WTC11 (cell line): ENCODE measurements around the gene EIF4G3. TPM values are rescaled to one million over a fixed set of nuclear protein-coding genes. Genes with fewer than 3 reads are reported as not detected.

Source experiments
- ATAC-seq: fragments of 200-7000 bp; cut with Tn5 transposase; 2 replicates; pipeline ENCODE4 v1.10.0; 2021; ENCODE audit warnings: mild to moderate bottlenecking, moderate library complexity
- CTCF ChIA-PET: fragments of 300-600 bp; sonication (Branson Sonifier 250); formaldehyde crosslinking; loops from one replicate; lab custom pipeline; 2021; ENCODE audit warnings: antibody characterized with exemption; lab: Charles Lee
- POLR2A ChIA-PET: fragments of 350-600 bp; sonication (Branson Sonifier 250); formaldehyde crosslinking; loops from one replicate; lab custom pipeline; 2021; ENCODE audit warnings: antibody characterized with exemption; lab: Charles Lee
- DNase-seq: peaks from one replicate; pipeline ENCODE4 v3.0.0; 2021; ENCODE audit warnings: low spot score
- H3K27ac Mint-ChIP-seq: 2 replicates; pipeline ENCODE4 v1.8.0; 2021; ENCODE audit warnings: mixed read lengths
- H3K27me3 Mint-ChIP-seq: 2 replicates; pipeline ENCODE4 v1.8.0; 2021; ENCODE audit warnings: low read depth, mild to moderate bottlenecking, moderate library complexity, mixed read lengths
- H3K36me3 Mint-ChIP-seq: 2 replicates; pipeline ENCODE4 v1.8.0; 2021; ENCODE audit warnings: mixed read lengths
- H3K4me1 Mint-ChIP-seq: 2 replicates; pipeline ENCODE4 v1.8.0; 2022; ENCODE audit warnings: mixed read lengths
- H3K4me3 Mint-ChIP-seq: 2 replicates; pipeline ENCODE4 v1.8.0; 2021; ENCODE audit warnings: mild to moderate bottlenecking, moderate library complexity, mixed read lengths
- H3K9me3 Mint-ChIP-seq: 2 replicates; pipeline ENCODE4 v1.8.0; 2021; ENCODE audit warnings: mixed read lengths
- AFF4 ChIP-seq: sonication (generic); formaldehyde crosslinking; IDR thresholded peaks from 2 replicates; pipeline ENCODE4 v1.8.1; 2023; ENCODE audit warnings: mild to moderate bottlenecking, missing genetic modification reagents, borderline replicate concordance
- AR ChIP-seq: fragments of 250-450 bp; sonication (Bioruptor Pico); IDR thresholded peaks from 2 replicates; pipeline ENCODE4 v1.9.0; 2021; ENCODE audit warnings: mild to moderate bottlenecking
- E2F1 ChIP-seq: sonication (generic); formaldehyde crosslinking; IDR thresholded peaks from 2 replicates; pipeline ENCODE4 v1.8.0; 2022; ENCODE audit warnings: mild to moderate bottlenecking, missing genetic modification reagents
- ETV6 ChIP-seq: sonication (generic); formaldehyde crosslinking; IDR thresholded peaks from 2 replicates; pipeline ENCODE4 v1.8.1; 2022; ENCODE audit warnings: mild to moderate bottlenecking, missing genetic modification reagents
- FOXK1 ChIP-seq: sonication (generic); formaldehyde crosslinking; IDR thresholded peaks from 2 replicates; pipeline ENCODE4 v1.8.0; 2022; ENCODE audit warnings: mild to moderate bottlenecking, moderate library complexity, missing genetic modification reagents
- FOXP1 ChIP-seq: sonication (generic); formaldehyde crosslinking; IDR thresholded peaks from 2 replicates; pipeline ENCODE4 v1.8.0; 2022; ENCODE audit warnings: missing genetic modification reagents, mild to moderate bottlenecking, moderate library complexity, borderline replicate concordance
- GABPB1 ChIP-seq: sonication (generic); formaldehyde crosslinking; IDR thresholded peaks from 2 replicates; pipeline ENCODE4 v1.8.1; 2023; ENCODE audit warnings: mild to moderate bottlenecking, missing genetic modification reagents
- HMGA2 ChIP-seq: fragments of 250-450 bp; sonication (Bioruptor Pico); IDR thresholded peaks from 2 replicates; pipeline ENCODE4 v1.4.0; 2021; ENCODE audit warnings: mild to moderate bottlenecking, moderate library complexity
- IRF1 ChIP-seq: sonication (generic); formaldehyde crosslinking; IDR thresholded peaks from 2 replicates; pipeline ENCODE4 v1.8.0; 2023; ENCODE audit warnings: missing genetic modification reagents
- JAZF1 ChIP-seq: fragments of 250-450 bp; sonication (Bioruptor Pico); IDR thresholded peaks from 2 replicates; pipeline ENCODE4 v1.9.0; 2021; ENCODE audit warnings: moderate library complexity, mild to moderate bottlenecking, inconsistent platforms
- JUN ChIP-seq: sonication (generic); formaldehyde crosslinking; IDR thresholded peaks from 2 replicates; pipeline ENCODE4 v1.8.0; 2023; ENCODE audit warnings: mild to moderate bottlenecking, missing genetic modification reagents
- KAT7 ChIP-seq: sonication (generic); formaldehyde crosslinking; IDR thresholded peaks from 2 replicates; pipeline ENCODE4 v1.8.1; 2023; ENCODE audit warnings: missing genetic modification reagents, mild to moderate bottlenecking, borderline replicate concordance
- MYBL2 ChIP-seq: sonication (generic); formaldehyde crosslinking; IDR thresholded peaks from 2 replicates; pipeline ENCODE4 v1.8.1; 2023; ENCODE audit warnings: mild to moderate bottlenecking, moderate library complexity, missing genetic modification reagents
- NFE2L1 ChIP-seq: sonication (generic); formaldehyde crosslinking; IDR thresholded peaks from 2 replicates; pipeline ENCODE4 v1.8.1; 2023; ENCODE audit warnings: missing genetic modification reagents
- NFYB ChIP-seq: sonication (generic); formaldehyde crosslinking; conservative IDR thresholded peaks from 2 replicates; pipeline ENCODE4 v1.8.0; 2022; ENCODE audit warnings: low read depth, missing genetic modification reagents
- PRRX2 ChIP-seq: fragments of 250-450 bp; sonication (Bioruptor Pico); IDR thresholded peaks from 2 replicates; pipeline ENCODE4 v1.8.0; 2021; ENCODE audit warnings: mild to moderate bottlenecking
- SMAD3 ChIP-seq: sonication (generic); formaldehyde crosslinking; IDR thresholded peaks from 2 replicates; pipeline ENCODE4 v1.8.0; 2022; ENCODE audit warnings: missing genetic modification reagents, mild to moderate bottlenecking, borderline replicate concordance
- TEAD4 ChIP-seq: sonication (generic); formaldehyde crosslinking; IDR thresholded peaks from 2 replicates; pipeline ENCODE4 v1.8.0; 2022; ENCODE audit warnings: mild to moderate bottlenecking, missing genetic modification reagents
- ZNF232 ChIP-seq: sonication (generic); formaldehyde crosslinking; IDR thresholded peaks from 2 replicates; pipeline ENCODE4 v1.8.0; 2022; ENCODE audit warnings: mild to moderate bottlenecking, missing genetic modification reagents
- ZNF423 ChIP-seq: fragments of 250-450 bp; sonication (Bioruptor Pico); IDR thresholded peaks from 2 replicates; pipeline ENCODE4 v2.1.2; 2022; ENCODE audit warnings: mild to moderate bottlenecking, moderate library complexity
- ZNF425 ChIP-seq: fragments of 250-450 bp; sonication (Bioruptor Pico); conservative IDR thresholded peaks from 2 replicates; pipeline ENCODE4 v1.9.0; 2021; ENCODE audit warnings: mild to moderate bottlenecking
- total RNA-seq: library from RNA; stranded (reverse); gene quantifications from 3 replicates; pipeline ENCODE4 v1.2.3, GENCODE V29; 2021
- TF ChIP-seq, protein P1 (sequence below): sonication (generic); formaldehyde crosslinking; IDR thresholded peaks from 2 replicates; pipeline ENCODE4 v1.8.0; 2022; ENCODE audit warnings: mild to moderate bottlenecking, missing genetic modification reagents
- TF ChIP-seq, protein P2 (sequence below): sonication (generic); formaldehyde crosslinking; IDR thresholded peaks from 2 replicates; pipeline ENCODE4 v1.8.0; 2022; ENCODE audit warnings: mild to moderate bottlenecking, missing genetic modification reagents

The EIF4G3 gene
- total RNA-seq, 1 experiment from 2014 or later, result 77.7 TPM

GRCh38 chr1:21217812-21218596 is 41.3 kb upstream of the EIF4G3 start:
- no peak overlapping the region for H3K27ac Mint-ChIP-seq
- DNase-seq (peak; percentile 93), ATAC-seq (peak; percentile 91)
- POLR2A ChIA-PET, result no interaction called here
- H3K4me1 Mint-ChIP-seq, result peaks cover 7% of the 10 kb centered on the region; the same call in 1 of the 2 replicates
- no peaks in the 10 kb centered on the region for H3K27me3 Mint-ChIP-seq
- no peaks in the 10 kb centered on the region for H3K9me3 Mint-ChIP-seq
- peaks cover 3% of the 10 kb centered on the region for H3K36me3 Mint-ChIP-seq
- no peak overlapping the region for H3K4me3 Mint-ChIP-seq
- CTCF ChIA-PET, result interaction anchor here (0.6 to 3.9 kb wide), 66 partner anchors 9 to 745 kb away, joined by 3 to 77 read pairs (median 5); partner anchors contain the start of genes ECE1 and KIF17
- no peak for TF ChIP-seq IRF1
- no peak for TF ChIP-seq HMGA2
- TF ChIP-seq, protein P1, sequence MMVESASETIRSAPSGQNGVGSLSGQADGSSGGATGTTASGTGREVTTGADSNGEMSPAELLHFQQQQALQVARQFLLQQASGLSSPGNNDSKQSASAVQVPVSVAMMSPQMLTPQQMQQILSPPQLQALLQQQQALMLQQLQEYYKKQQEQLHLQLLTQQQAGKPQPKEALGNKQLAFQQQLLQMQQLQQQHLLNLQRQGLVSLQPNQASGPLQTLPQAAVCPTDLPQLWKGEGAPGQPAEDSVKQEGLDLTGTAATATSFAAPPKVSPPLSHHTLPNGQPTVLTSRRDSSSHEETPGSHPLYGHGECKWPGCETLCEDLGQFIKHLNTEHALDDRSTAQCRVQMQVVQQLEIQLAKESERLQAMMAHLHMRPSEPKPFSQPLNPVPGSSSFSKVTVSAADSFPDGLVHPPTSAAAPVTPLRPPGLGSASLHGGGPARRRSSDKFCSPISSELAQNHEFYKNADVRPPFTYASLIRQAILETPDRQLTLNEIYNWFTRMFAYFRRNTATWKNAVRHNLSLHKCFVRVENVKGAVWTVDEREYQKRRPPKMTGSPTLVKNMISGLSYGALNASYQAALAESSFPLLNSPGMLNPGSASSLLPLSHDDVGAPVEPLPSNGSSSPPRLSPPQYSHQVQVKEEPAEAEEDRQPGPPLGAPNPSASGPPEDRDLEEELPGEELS (CRISPR knock-in tag), result 0 out of 2 replicates have a peak, but pooled peaks have one; percentile 17
- TF ChIP-seq FOXP1 (CRISPR knock-in tag), result peak; percentile 76
- TF ChIP-seq JUN (CRISPR knock-in tag), result no peak
- no peak for TF ChIP-seq AFF4 (CRISPR knock-in tag)
- TF ChIP-seq, protein P2, sequence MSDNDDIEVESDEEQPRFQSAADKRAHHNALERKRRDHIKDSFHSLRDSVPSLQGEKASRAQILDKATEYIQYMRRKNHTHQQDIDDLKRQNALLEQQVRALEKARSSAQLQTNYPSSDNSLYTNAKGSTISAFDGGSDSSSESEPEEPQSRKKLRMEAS (CRISPR knock-in tag), result peak; percentile 92
- TF ChIP-seq GABPB1 (CRISPR knock-in tag), result no peak
- TF ChIP-seq NFE2L1 (CRISPR knock-in tag), result peak; percentile 41; the same call in 1 of the 2 replicates
- no peak for TF ChIP-seq E2F1
- TF ChIP-seq PRRX2 (CRISPR knock-in tag), result no peak
- no peak for TF ChIP-seq KAT7 (CRISPR knock-in tag)
- no peak for TF ChIP-seq NFYB (CRISPR knock-in tag)
- no peak for TF ChIP-seq JAZF1 (CRISPR knock-in tag)
- 0 out of 2 replicates have a peak, but pooled peaks have one; percentile 41 for TF ChIP-seq FOXK1 (CRISPR knock-in tag)
- TF ChIP-seq TEAD4 (CRISPR knock-in tag), result no peak
- TF ChIP-seq SMAD3 (CRISPR knock-in tag), result peak; percentile 65; the same call in 1 of the 2 replicates
- no peak for TF ChIP-seq ZNF425 (CRISPR knock-in tag)
- no peak for TF ChIP-seq ZNF423
- no peak for TF ChIP-seq MYBL2 (CRISPR knock-in tag)
- TF ChIP-seq AR (CRISPR knock-in tag), result no peak
- TF ChIP-seq ETV6 (CRISPR knock-in tag), result 0 out of 2 replicates have a peak, but pooled peaks have one; percentile 29
- no peak for TF ChIP-seq ZNF232 (CRISPR knock-in tag)
